ENCODE results near the gene BBS12. TPM values are rescaled to one million over a fixed set of nuclear protein-coding genes. Genes with fewer than 3 reads are reported as not detected.
"Not testable (repeated sequence)": the region's sequence is repeated elsewhere in the genome, so short reads cannot be mapped to it uniquely, and the experiment has no call there.

The BBS12 gene
- polyA plus RNA-seq, 2 of the 4 experiments (the other 2 are of a cell fraction) = 3.2 to 3.4 TPM

- peaks cover 41% of the 10 kb centered on the region for H3K4me1 ChIP-seq
- no peak overlapping the region for H3K4me3 ChIP-seq
- ChIA-PET CTCF (interaction anchor here (0.6 kb wide), 1 partner anchor 50 kb away, joined by 3 read pairs; no protein-coding TSS in a partner anchor), POLR2A (no interaction called here)
- no peak overlapping the region for H3K4me2 ChIP-seq
- H3K9me3 ChIP-seq = no peaks in the 10 kb centered on the region
- no peak for DNase-seq (ENCODE audit: low read depth in 1 of 2, low spot score in 1 of 2)
- H3K27ac ChIP-seq = peak overlapping the region; percentile 87 to 89; a peak in 4 of 6 replicates
- 85% methylated on average over 2 of the region's 2 CpGs for WGBS (ENCODE audit: missing lambda C conversion rate)
- no peak for FAIRE-seq
- ATAC-seq = no peak
- TF ChIP-seq CEBPB (IDR thresholded peaks at IDR 0.05) = no peak
- no peak for TF ChIP-seq EHMT2 (IDR thresholded peaks at IDR 0.05; ENCODE audit: low read depth)
- TF ChIP-seq KDM1A (IDR thresholded peaks at IDR 0.05; ENCODE audit: low read depth) = no peak
- TF ChIP-seq RAD21 (conservative IDR thresholded peaks at IDR 0.05 in 1 of 2, IDR thresholded peaks at IDR 0.05 in 1 of 2) = no peak
- TF ChIP-seq GATA3 (IDR thresholded peaks at IDR 0.05; ENCODE audit: borderline replicate concordance) = no peak
- TF ChIP-seq TP53 (CRISPR knock-in tag; IDR thresholded peaks at IDR 0.05) = no peak
- no peak for TF ChIP-seq CHD4 (IDR thresholded peaks at IDR 0.05; ENCODE audit: borderline replicate concordance)
- TF ChIP-seq ZFP36 (IDR thresholded peaks at IDR 0.05; ENCODE audit: borderline replicate concordance, partially characterized antibody) = no peak
These were observed 52.6 kb downstream of the BBS12 start for GRCh38 chr4:122785099-122785498.

GRCh38 chr4:122786296-122786695 lies 53.8 kb downstream of the BBS12 start:
- POLR2A ChIA-PET; H3K9me3 ChIP-seq; DNase-seq (ENCODE audit: low read depth in 1 of 2, low spot score in 1 of 2); FAIRE-seq; ATAC-seq; CTCF ChIA-PET; H3K4me3 ChIP-seq; H3K4me2 ChIP-seq: not testable (repeated sequence)
- Histone ChIP-seq H3K4me1 (peaks cover 41% of the 10 kb centered on the region), H3K27ac (peak overlapping the region in 1 of 2 experiments; percentile 48; a peak in 1 of 6 replicates)
- 94% methylated on average over 4 of the region's 4 CpGs for WGBS (ENCODE audit: missing lambda C conversion rate)

- H3K9me3 ChIP-seq = not testable (repeated sequence)
- H3K4me2 ChIP-seq = peak overlapping the region; percentile 25; the same call in 1 of the 3 replicates
- WGBS (ENCODE audit: missing lambda C conversion rate) = 95% methylated on average over 1 of the region's 1 CpG
These were observed 54.4 kb downstream of the BBS12 start for GRCh38 chr4:122786920-122787319.

GRCh38 chr4:122787940-122788339 lies 55.4 kb downstream of the BBS12 start:
- CTCF ChIA-PET = interaction anchor here (1.3 to 1.5 kb wide), 2 partner anchors 9 to 22 kb away, joined by 3 to 5 read pairs; no protein-coding TSS in a partner anchor
- WGBS (ENCODE audit: missing lambda C conversion rate) = 47% methylated on average over 1 of the region's 1 CpG
- H3K4me2 ChIP-seq = peak overlapping the region; percentile 17; the same call in 1 of the 3 replicates
- TF ChIP-seq NFE2L2 (conservative IDR thresholded peaks at IDR 0.05; ENCODE audit: low read length) = no peak
- ATAC-seq (no peak), FAIRE-seq (no peak), DNase-seq (ENCODE audit: low read depth in 1 of 2, low spot score in 1 of 2) (no peak)
- H3K4me3 ChIP-seq = no peak overlapping the region
- H3K4me1 ChIP-seq = peaks cover 30% of the 10 kb centered on the region
- POLR2A ChIA-PET = no interaction called here
- peak overlapping the region; percentile 26 to 68; a peak in 5 of 6 replicates for H3K27ac ChIP-seq
- H3K9me3 ChIP-seq = no peaks in the 10 kb centered on the region

More at GRCh38 chr4:122786920-122787319, 54.4 kb downstream of the BBS12 start:
- DNase-seq (ENCODE audit: low read depth in 1 of 2, low spot score in 1 of 2); POLR2A ChIA-PET; ATAC-seq; H3K4me3 ChIP-seq; FAIRE-seq: not testable (repeated sequence)
- CTCF ChIA-PET = interaction anchor here (1.3 kb wide), 1 partner anchor 21 kb away, joined by 3 read pairs; no protein-coding TSS in a partner anchor
- Histone ChIP-seq H3K27ac (peak overlapping the region in 1 of 2 experiments; percentile 68; a peak in 3 of 6 replicates), H3K4me1 (peaks cover 40% of the 10 kb centered on the region)

DNA sequence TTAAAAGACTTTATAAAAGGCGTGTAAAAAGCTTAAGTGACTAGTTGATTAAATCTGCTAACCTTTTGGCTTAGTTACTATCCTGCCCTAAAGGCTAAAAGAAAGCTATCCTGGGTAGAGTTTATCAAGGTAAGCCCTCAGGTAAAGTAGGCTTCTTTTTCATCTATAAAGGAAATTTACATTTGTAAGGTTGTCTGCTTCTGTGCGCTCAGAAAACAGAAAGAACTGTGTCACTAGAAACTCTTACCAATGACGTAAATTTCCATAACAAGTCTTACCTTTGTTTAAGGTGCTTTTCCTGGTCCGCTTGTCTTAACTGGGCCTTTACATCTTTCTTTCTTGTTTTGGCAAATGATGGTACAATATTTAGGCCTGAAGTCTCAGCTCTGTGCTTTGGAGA lies 56.4 kb downstream of the BBS12 start:
- Histone ChIP-seq H3K27ac (peak overlapping the region in 1 of 2 experiments; percentile 68; a peak in 3 of 6 replicates), H3K4me1 (peaks cover 20% of the 10 kb centered on the region), H3K4me3 (no peak overlapping the region), H3K4me2 (no peak overlapping the region), H3K9me3 (no peaks in the 10 kb centered on the region)
- ATAC-seq = no peak
- no peak for DNase-seq (ENCODE audit: low read depth in 1 of 2, low spot score in 1 of 2)
- 90% methylated on average over 4 of the region's 4 CpGs for WGBS (ENCODE audit: missing lambda C conversion rate)
- CTCF ChIA-PET = interaction anchor here (0.6 to 1.5 kb wide), 6 partner anchors 8 to 136 kb away, joined by 3 to 9 read pairs (median 4); no protein-coding TSS in a partner anchor
- no peak for FAIRE-seq
- TF ChIP-seq CBX8 (IDR thresholded peaks at IDR 0.05) = no peak
- no peak for TF ChIP-seq POLR2A (IDR thresholded peaks at IDR 0.05; ENCODE audit: low read length)
- TF ChIP-seq FOSB (CRISPR knock-in tag; IDR thresholded peaks at IDR 0.05) = no peak
- TF ChIP-seq HMGXB4 (CRISPR knock-in tag; IDR thresholded peaks at IDR 0.05; ENCODE audit: borderline replicate concordance) = no peak
- no peak for TF ChIP-seq ZNF302 (CRISPR knock-in tag; IDR thresholded peaks at IDR 0.05)
- no peak for TF ChIP-seq HOXB13 (CRISPR knock-in tag; IDR thresholded peaks at IDR 0.05; ENCODE audit: low read depth)
- no peak for TF ChIP-seq SMC3 (IDR thresholded peaks at IDR 0.05)
- TF ChIP-seq CHD2 (IDR thresholded peaks at IDR 0.05; ENCODE audit: low read length, partially characterized antibody) = no peak
- no peak for TF ChIP-seq NFE2L2 (conservative IDR thresholded peaks at IDR 0.05; ENCODE audit: low read length)
- TF ChIP-seq NPAS2 (CRISPR knock-in tag; IDR thresholded peaks at IDR 0.05; ENCODE audit: borderline replicate concordance) = no peak
- TF ChIP-seq HEYL (CRISPR knock-in tag; IDR thresholded peaks at IDR 0.05) = no peak
- no peak for TF ChIP-seq ESRRA (IDR thresholded peaks at IDR 0.05; ENCODE audit: borderline replicate concordance, low read length)
- no peak for TF ChIP-seq SREBF2 (IDR thresholded peaks at IDR 0.05)
- no peak for TF ChIP-seq ZSCAN20 (CRISPR knock-in tag; IDR thresholded peaks at IDR 0.05)
- TF ChIP-seq EP300 (IDR thresholded peaks at IDR 0.05) = no peak
- no peak for TF ChIP-seq RFX5 (IDR thresholded peaks at IDR 0.05)
- TF ChIP-seq KDM1A (IDR thresholded peaks at IDR 0.05; ENCODE audit: low read depth) = no peak
- TF ChIP-seq, protein P1, sequence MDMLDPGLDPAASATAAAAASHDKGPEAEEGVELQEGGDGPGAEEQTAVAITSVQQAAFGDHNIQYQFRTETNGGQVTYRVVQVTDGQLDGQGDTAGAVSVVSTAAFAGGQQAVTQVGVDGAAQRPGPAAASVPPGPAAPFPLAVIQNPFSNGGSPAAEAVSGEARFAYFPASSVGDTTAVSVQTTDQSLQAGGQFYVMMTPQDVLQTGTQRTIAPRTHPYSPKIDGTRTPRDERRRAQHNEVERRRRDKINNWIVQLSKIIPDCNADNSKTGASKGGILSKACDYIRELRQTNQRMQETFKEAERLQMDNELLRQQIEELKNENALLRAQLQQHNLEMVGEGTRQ (IDR thresholded peaks at IDR 0.05) = no peak
- POLR2A ChIA-PET = no interaction called here
